ENCODE data around the gene DISC1. TPM values are rescaled to one million over a fixed set of nuclear protein-coding genes. Genes with fewer than 3 reads are reported as not detected.

DISC1 gene
- total and polyA plus RNA-seq, 2 donors (not counting 1 experiment from before 2014, with no cell fraction given), result 2.7 to 4.3 TPM

DNA sequence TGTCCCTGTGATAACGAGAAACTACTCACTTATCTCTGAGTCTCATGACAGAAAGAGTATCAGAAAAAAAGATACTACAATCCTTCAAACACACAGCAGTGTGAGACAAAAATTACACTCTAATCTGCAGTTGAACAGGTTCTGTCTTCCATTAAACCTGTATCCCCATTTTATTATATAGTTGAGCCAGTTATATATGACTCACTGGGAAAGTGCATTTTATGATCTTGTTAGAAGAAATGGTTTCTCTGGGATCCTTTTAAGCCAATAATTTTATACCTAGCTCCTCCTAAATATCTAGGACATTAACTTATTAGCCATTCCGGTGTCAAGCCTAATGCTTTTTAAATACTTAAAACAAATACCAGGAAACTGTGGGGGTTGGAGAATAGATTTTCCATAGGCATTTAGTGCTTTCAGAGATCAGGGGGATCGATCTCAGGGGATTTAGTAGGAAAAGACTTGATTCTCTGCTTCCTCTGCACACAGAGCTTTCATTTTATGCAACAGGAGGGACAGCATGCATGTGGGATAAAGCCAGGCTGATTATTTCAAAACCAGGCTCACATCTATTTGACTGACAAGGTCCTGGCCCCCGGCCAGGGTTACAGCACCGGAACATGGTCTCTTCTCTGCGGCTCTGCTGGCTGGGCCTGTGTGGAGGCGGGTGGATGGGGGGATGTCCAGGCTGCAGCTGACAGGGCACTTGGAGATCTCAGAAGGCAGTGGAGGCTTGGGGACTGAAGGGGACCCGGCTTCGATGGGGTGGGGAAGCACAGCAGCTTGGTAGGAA is 310.6 kb downstream of the DISC1 start:
- Mint-ChIP-seq H3K4me3 (no peak overlapping the region), H3K27me3 (no peaks in the 10 kb centered on the region), H3K27ac (no peak overlapping the region), H3K9me3 (ENCODE audit: insufficient read depth) (peaks cover 6% of the 10 kb centered on the region), H3K4me1 (no peaks in the 10 kb centered on the region)
- Histone ChIP-seq H3K27ac (ENCODE audit: low read length in 2 of 2) (no peak overlapping the region), H3K4me2 (replicated peaks; ENCODE audit: low read depth, low read length, poor library complexity, severe bottlenecking) (no peak overlapping the region), H3K79me2 (ENCODE audit: control insufficient read depth, insufficient read depth, low read length) (no peaks in the 10 kb centered on the region), H3K36me3 (replicated peaks in 1 of 2; ENCODE audit: control extremely low read depth in 1 of 2, control insufficient read depth in 1 of 2, extremely low read depth in 1 of 2, insufficient read depth in 2 of 2, low read length in 1 of 2) (no peaks in the 10 kb centered on the region), H3K4me1 (ENCODE audit: control insufficient read depth in 2 of 2, insufficient read depth in 2 of 2, low read length in 2 of 2) (no peaks in the 10 kb centered on the region), H3K27me3 (replicated peaks in 1 of 4; ENCODE audit: control extremely low read depth in 1 of 4, control insufficient read depth in 3 of 4, insufficient read depth in 4 of 4, low read length in 3 of 4) (no peaks in the 10 kb centered on the region), H3K9me3 (ENCODE audit: control extremely low read depth in 1 of 3, control insufficient read depth in 2 of 3, insufficient read depth in 1 of 3, low read length in 2 of 3) (peaks cover 0 to 7% (median 0%) of the 10 kb centered on the region in 3 donors), H3K4me3 (ENCODE audit: control extremely low read depth in 1 of 5, extremely low read depth in 1 of 5, insufficient read depth in 1 of 5, low read depth in 2 of 5, low read length in 4 of 5) (no peak overlapping the region), H4K20me1 (ENCODE audit: control insufficient read depth, insufficient read depth, low read length, poor library complexity, severe bottlenecking) (no peaks in the 10 kb centered on the region), H2AFZ (ENCODE audit: insufficient read depth, low read depth, low read length, poor library complexity, severe bottlenecking) (no peak overlapping the region), H3K9ac (ENCODE audit: low read length) (no peak overlapping the region)
- 59% methylated on average over 4 of the region's 9 CpGs for WGBS (ENCODE audit: insufficient coverage)
- TF ChIP-seq CTCF (IDR thresholded peaks at IDR 0.05) (no peak), EZH2 (IDR thresholded peaks at IDR 0.05; ENCODE audit: borderline replicate concordance, insufficient read depth, low read depth, low read length, poor library complexity, severe bottlenecking) (no peak)
- CTCF ChIA-PET, result no interaction called here
- DNase-seq, result no peak
- POLR2A ChIA-PET, result no interaction called here
- intact Hi-C loops (cut with micrococcal nuclease), result no loop called here
- no peak for ATAC-seq (ENCODE audit: low read depth)

DNA sequence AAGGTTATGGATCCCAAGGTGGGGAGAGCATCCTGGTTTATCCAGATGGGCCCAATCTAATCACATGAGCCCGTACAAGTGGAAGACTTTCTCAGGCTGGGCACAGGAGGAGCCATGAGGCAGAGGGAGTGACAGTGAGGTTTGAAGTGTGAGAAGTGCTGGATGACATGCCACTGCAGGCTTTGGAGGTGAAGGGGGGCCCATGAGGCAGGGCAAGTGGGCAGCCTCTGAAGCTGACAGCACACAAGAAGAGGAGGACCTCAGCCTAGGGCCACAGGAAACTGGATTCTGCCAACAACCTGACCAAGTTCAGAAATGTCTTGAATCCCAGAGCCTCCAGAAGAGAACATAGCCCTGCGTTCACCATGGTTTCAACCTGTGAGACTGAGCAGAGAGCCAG is 311.6 kb downstream of the DISC1 start:
- Mint-ChIP-seq H3K4me3 (no peak overlapping the region), H3K4me1 (no peaks in the 10 kb centered on the region), H3K27ac (no peak overlapping the region), H3K27me3 (no peaks in the 10 kb centered on the region), H3K9me3 (ENCODE audit: insufficient read depth) (peaks cover 2% of the 10 kb centered on the region)
- intact Hi-C loops (cut with micrococcal nuclease), result no loop called here
- ATAC-seq (ENCODE audit: low read depth), result no peak
- Histone ChIP-seq H3K27ac (ENCODE audit: low read length in 2 of 2) (no peak overlapping the region), H3K9ac (ENCODE audit: low read length) (no peak overlapping the region), H3K27me3 (replicated peaks in 1 of 4; ENCODE audit: control extremely low read depth in 1 of 4, control insufficient read depth in 3 of 4, insufficient read depth in 4 of 4, low read length in 3 of 4) (no peaks in the 10 kb centered on the region), H3K4me2 (replicated peaks; ENCODE audit: low read depth, low read length, poor library complexity, severe bottlenecking) (no peak overlapping the region), H2AFZ (ENCODE audit: insufficient read depth, low read depth, low read length, poor library complexity, severe bottlenecking) (no peak overlapping the region), H3K9me3 (ENCODE audit: control extremely low read depth in 1 of 3, control insufficient read depth in 2 of 3, insufficient read depth in 1 of 3, low read length in 2 of 3) (no peaks in the 10 kb centered on the region), H3K4me3 (ENCODE audit: control extremely low read depth in 1 of 5, extremely low read depth in 1 of 5, insufficient read depth in 1 of 5, low read depth in 2 of 5, low read length in 4 of 5) (no peak overlapping the region), H3K4me1 (ENCODE audit: control insufficient read depth in 2 of 2, insufficient read depth in 2 of 2, low read length in 2 of 2) (no peaks in the 10 kb centered on the region), H3K36me3 (replicated peaks in 1 of 2; ENCODE audit: control extremely low read depth in 1 of 2, control insufficient read depth in 1 of 2, extremely low read depth in 1 of 2, insufficient read depth in 2 of 2, low read length in 1 of 2) (no peaks in the 10 kb centered on the region), H3K79me2 (ENCODE audit: control insufficient read depth, insufficient read depth, low read length) (no peaks in the 10 kb centered on the region), H4K20me1 (ENCODE audit: control insufficient read depth, insufficient read depth, low read length, poor library complexity, severe bottlenecking) (no peaks in the 10 kb centered on the region)
- DNase-seq, result no peak
- 91% methylated on average over 2 of the region's 2 CpGs for WGBS (ENCODE audit: insufficient coverage)
- ChIA-PET POLR2A (no interaction called here), CTCF (no interaction called here)
- TF ChIP-seq EZH2 (IDR thresholded peaks at IDR 0.05; ENCODE audit: borderline replicate concordance, insufficient read depth, low read depth, low read length, poor library complexity, severe bottlenecking) (no peak), CTCF (IDR thresholded peaks at IDR 0.05) (no peak)
